H1 (cell line): Measurements from ENCODE around the gene ENO2. TPM values are rescaled to one million over a fixed set of nuclear protein-coding genes. Genes with fewer than 3 reads are reported as not detected.

Experiments
- BRCA1 ChIP-seq: IDR thresholded peaks from 2 replicates; pipeline ENCODE4 v1.6.1; 2012; ENCODE audit warnings: low read depth, low read length, improper control_type of control experiment
- JUND ChIP-seq: IDR thresholded peaks from 2 replicates; pipeline ENCODE4 v1.6.1; 2011; ENCODE audit warnings: mild to moderate bottlenecking, improper control_type of control experiment, low read length
- SP1 ChIP-seq: IDR thresholded peaks from 2 replicates; pipeline ENCODE4 v1.6.1; 2011; ENCODE audit warnings: low read depth, low read length
- polyA plus RNA-seq, 7 experiments: library from polyadenylated mRNA; depleted of rRNA in 3 of 7; stranded (reverse) in 5 of 7; unstranded in 2 of 7; fragments of >200 nt in 5 of 7; fragments of 200-250 nt in 2 of 7; gene quantifications; 1 replicate in 5 of 7; 2 replicates in 1 of 7; 4 replicates in 1 of 7; pipeline versions ENCODE4 v1.2.1 to v1.2.3, GENCODE V29; 2011 to 2013; ENCODE audit warnings: missing spikeins in 2 of 7, mixed read lengths in 2 of 7
- total RNA-seq: library from RNA; stranded (reverse); fragmentation: NEBNext Ultra II Directional; extraction: Animal tissue kit (Norgen Biotek cat#: 25700); gene quantifications from 2 replicates; pipeline ENCODE4 v1.2.1, GENCODE V29; 2021

ENO2 gene
- total and polyA plus RNA-seq, 2 of the 8 experiments (the other 6 are each of a cell fraction or from before 2014, with no cell fraction given): 92.4 to 102 TPM

GRCh38 chr12:6932766-6933165, 18.4 kb downstream of the ENO2 start (continued):
- TF ChIP-seq BRCA1: no peak
- no peak for TF ChIP-seq JUND
- TF ChIP-seq SP1: no peak
